Left colon (tissue), 2 donors: ENCODE measurements around the gene KRTAP12-3. TPM values are rescaled to one million over a fixed set of nuclear protein-coding genes. Genes with fewer than 3 reads are reported as not detected.
"Not testable (repeated sequence)": the region's sequence is repeated elsewhere in the genome, so short reads cannot be mapped to it uniquely, and the experiment has no call there.

ENCODE experiments used
- ATAC-seq: fragments of 200-7000 bp; cut with Tn5 transposase; one replicate; pipeline ENCODE4 v1.9.1; 2020; ENCODE audit warnings: mild to moderate bottlenecking, moderate library complexity
- DNase-seq, 2 donors: peaks; one replicate each; pipeline ENCODE4 v3.0.0-alpha.2; 2020
- intact Hi-C, 2 donors: fragments of 100-400 bp; cut with DNase I in 1 of 2; cut with micrococcal nuclease in 1 of 2; formaldehyde crosslinking; loops; one replicate each; pipeline versions ENCODE4 v1.11.2 to v1.14.0; 2022; cut with DNase I, micrococcal nuclease
- total RNA-seq, 2 donors: library from RNA; stranded (reverse); fragmentation: NEBNext Ultra II Directional; extraction: Animal tissue kit (Norgen Biotek cat#: 25700); gene quantifications; one replicate each; pipeline ENCODE4 v1.2.1, GENCODE V29; 2021
- donor health status: DM: no; HTN: no; CAD: no.
- donor health status: DM: yes; HTN: yes; CAD: no.

Gene KRTAP12-3
- total RNA-seq, 2 donors from 2014 or later, result not detected

GRCh38 chr21:44626262-44626661 is 31.5 kb upstream of the KRTAP12-3 start:
- intact Hi-C loops, result no loop called here

GRCh38 chr21:44626673-44627143 is 31.0 kb upstream of the KRTAP12-3 start, which contains the start of gene KRTAP10-9:
KRTAP10-9 (plus strand) TSS chr21:44627093; CDS start chr21:44627172, 79 bp downstream.
- no peak for ATAC-seq
- no peak for DNase-seq
- intact Hi-C loops, result no loop called here

More at GRCh38 chr21:44626262-44626661, 31.5 kb upstream of the KRTAP12-3 start:
- DNase-seq (no peak), ATAC-seq (no peak)

GRCh38 chr21:44627181-44627822 is 30.4 kb upstream of the KRTAP12-3 start:
- ATAC-seq, intact Hi-C loops, DNase-seq: not testable (repeated sequence)

GRCh38 chr21:44627831-44628233 is 29.9 kb upstream of the KRTAP12-3 start:
- DNase-seq, intact Hi-C loops, ATAC-seq: not testable (repeated sequence)

GRCh38 chr21:44628707-44629391 is 28.9 kb upstream of the KRTAP12-3 start:
- no peak for ATAC-seq
- intact Hi-C loops, result no loop called here
- no peak for DNase-seq

GRCh38 chr21:44630440-44630839 is 27.3 kb upstream of the KRTAP12-3 start:
- DNase-seq (no peak), ATAC-seq (no peak)
- intact Hi-C loops, result no loop called here

- intact Hi-C loops, result no loop called here
- ATAC-seq, result no peak
- no peak for DNase-seq
Measured at GRCh38 chr21:44632067-44632466, 25.7 kb upstream of the KRTAP12-3 start.

GRCh38 chr21:44636209-44637017 is 21.3 kb upstream of the KRTAP12-3 start:
- intact Hi-C loops, result no loop called here
- ATAC-seq (no peak), DNase-seq (no peak)

GRCh38 chr21:44637018-44637850 is 20.5 kb upstream of the KRTAP12-3 start, which contains the start of gene KRTAP10-10:
KRTAP10-10 (plus strand) TSS chr21:44637356; CDS start chr21:44637418, 62 bp downstream.
- no peak for ATAC-seq
- DNase-seq, result no peak
- intact Hi-C loops, result no loop called here

- DNase-seq, ATAC-seq, intact Hi-C loops: not testable (repeated sequence)
Measured at GRCh38 chr21:44637851-44638348, 19.8 kb upstream of the KRTAP12-3 start.

- ATAC-seq, DNase-seq, intact Hi-C loops: not testable (repeated sequence)
Measured at GRCh38 chr21:44638506-44639330, 19.0 kb upstream of the KRTAP12-3 start.

- intact Hi-C loops, result no loop called here
- no peak for ATAC-seq
- no peak for DNase-seq
Measured at GRCh38 chr21:44639331-44639655, 18.4 kb upstream of the KRTAP12-3 start.

- intact Hi-C loops, result no loop called here
- DNase-seq, result no peak
- no peak for ATAC-seq
Measured at GRCh38 chr21:44640761-44641160, 17.0 kb upstream of the KRTAP12-3 start.

GRCh38 chr21:44643741-44644310 is 13.9 kb upstream of the KRTAP12-3 start:
- intact Hi-C loops, result no loop called here
- no peak for DNase-seq
- no peak for ATAC-seq

GRCh38 chr21:44644878-44645277 is 12.9 kb upstream of the KRTAP12-3 start:
- ATAC-seq (no peak), DNase-seq (no peak)
- intact Hi-C loops, result no loop called here

- DNase-seq, ATAC-seq, intact Hi-C loops: not testable (repeated sequence)
Measured at GRCh38 chr21:44646366-44647221, 11.1 kb upstream of the KRTAP12-3 start, which contains the start of gene KRTAP10-11. KRTAP10-11 (plus strand) TSS chr21:44646414; CDS start chr21:44646459, 45 bp downstream.
